IgD-negative memory B cell (primary cell): Measurements from ENCODE around the gene ERAP2. TPM values are rescaled to one million over a fixed set of nuclear protein-coding genes. Genes with fewer than 3 reads are reported as not detected.
A peak's percentile ranks its signal among the peaks of the same experiment; 100 is the strongest.

Source experiments
- H3K27ac Mint-ChIP-seq, 3 donors: one replicate each; pipeline ENCODE4 v1.8.0; 2020 to 2022; ENCODE audit warnings: mild to moderate bottlenecking in 3 of 3, mixed read lengths in 3 of 3, moderate library complexity in 1 of 3
- H3K27me3 Mint-ChIP-seq: one replicate; pipeline ENCODE4 v1.8.0; 2021; ENCODE audit warnings: mixed read lengths
- H3K36me3 Mint-ChIP-seq: one replicate; pipeline ENCODE4 v1.8.0; 2020; ENCODE audit warnings: mild to moderate bottlenecking, mixed read lengths
- H3K4me1 Mint-ChIP-seq, 3 donors: one replicate each; pipeline ENCODE4 v1.8.0; 2020 to 2022; ENCODE audit warnings: mixed read lengths in 3 of 3, mild to moderate bottlenecking in 1 of 3
- H3K4me3 Mint-ChIP-seq, 4 donors: one replicate each; pipeline ENCODE4 v1.8.0; 2020 to 2022; ENCODE audit warnings: mild to moderate bottlenecking in 4 of 4, mixed read lengths in 4 of 4, moderate library complexity in 3 of 4
- H3K9me3 Mint-ChIP-seq, 3 donors: one replicate each; pipeline ENCODE4 v1.8.0; 2020 to 2021; ENCODE audit warnings: mixed read lengths in 3 of 3, mild to moderate bottlenecking in 1 of 3
- polyA plus RNA-seq: library from polyadenylated mRNA; unstranded; fragments of 300-500 nt; fragmentation: Illumina TruSeq; gene quantifications from one replicate; pipeline ENCODE4 v1.2.3, GENCODE V29; 2021

Gene ERAP2
- polyA plus RNA-seq, 1 donor from 2014 or later, result 87.4 TPM

DNA sequence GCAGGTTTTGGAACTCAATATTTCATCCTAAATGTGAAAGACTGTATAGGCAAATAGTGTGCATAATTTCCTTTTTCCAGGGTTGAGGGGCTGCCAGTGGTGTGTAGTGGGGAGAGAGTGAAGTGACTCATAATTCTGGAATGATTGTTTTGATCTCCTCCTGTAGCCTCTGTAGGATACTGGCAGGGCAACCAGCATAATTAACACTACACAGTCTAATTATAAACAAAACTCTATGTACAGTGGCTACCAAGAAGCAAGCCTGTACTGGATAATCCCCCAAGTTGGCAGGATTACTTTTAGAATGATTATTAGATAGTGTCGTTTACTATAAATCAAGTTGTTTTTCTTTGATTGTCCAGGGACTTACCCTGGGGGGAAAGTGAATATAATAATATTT, 91.8 kb downstream of the ERAP2 start:
- H3K36me3 Mint-ChIP-seq, result no peaks in the 10 kb centered on the region
- no peaks in the 10 kb centered on the region for H3K27me3 Mint-ChIP-seq
- H3K9me3 Mint-ChIP-seq, result no peaks in the 10 kb centered on the region
- H3K4me1 Mint-ChIP-seq, result peaks cover 48 to 71% (median 58%) of the 10 kb centered on the region in 3 donors
- no peak overlapping the region for H3K4me3 Mint-ChIP-seq
- no peak overlapping the region for H3K27ac Mint-ChIP-seq

GRCh38 chr5:96968614-96969013, 92.3 kb downstream of the ERAP2 start:
- peaks cover 44 to 70% (median 54%) of the 10 kb centered on the region in 3 donors for H3K4me1 Mint-ChIP-seq
- no peak overlapping the region for H3K27ac Mint-ChIP-seq
- H3K27me3 Mint-ChIP-seq, result no peaks in the 10 kb centered on the region
- peak overlapping the region in 2 of 4 donors; percentile 13 to 64 for H3K4me3 Mint-ChIP-seq
- H3K9me3 Mint-ChIP-seq, result no peaks in the 10 kb centered on the region
- H3K36me3 Mint-ChIP-seq, result no peaks in the 10 kb centered on the region

Other genes starting within 250 kb of the ERAP2 start
- gene CAST, start 214.1 kb upstream of the ERAP2 start, polyA plus RNA-seq, result 71.7 TPM
- 22.0 TPM for gene ERAP1, start 68.6 kb upstream of the ERAP2 start, polyA plus RNA-seq
- 20.1 TPM for gene LNPEP, start 59.6 kb downstream of the ERAP2 start, polyA plus RNA-seq